ENCODE results near the gene WASHC2C.

DNA sequence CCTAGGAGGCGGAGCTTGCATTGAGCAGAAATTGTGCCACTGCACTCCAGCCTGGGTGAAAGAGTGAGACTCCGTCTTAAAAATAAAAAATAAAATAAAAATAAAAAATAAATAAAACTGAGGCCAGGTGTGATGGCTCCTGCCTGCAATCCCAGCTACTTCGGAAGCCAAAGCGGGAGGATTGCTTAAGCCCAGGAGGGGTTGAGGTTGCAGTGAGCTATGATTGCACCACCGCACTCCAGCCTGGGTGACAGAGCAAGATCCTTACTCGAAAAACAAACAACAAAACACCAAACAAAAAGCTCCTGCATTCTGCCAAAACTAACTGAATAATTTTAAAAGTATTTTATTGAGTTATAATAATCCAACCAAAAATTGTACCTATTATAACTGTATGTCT, 84.0 kb downstream of the WASHC2C start:
- TF ChIP-seq HDAC2 (IDR thresholded peaks at IDR 0.05; ENCODE audit: borderline replicate concordance in 1 of 2, low read depth in 2 of 2, low read length in 2 of 2) = no peak
- TF ChIP-seq TEAD4 (IDR thresholded peaks at IDR 0.05; ENCODE audit: low read depth, low read length) = no peak
- TF ChIP-seq TAF1 (IDR thresholded peaks at IDR 0.05; ENCODE audit: low read depth, low read length) = no peak
- TF ChIP-seq, protein P1, sequence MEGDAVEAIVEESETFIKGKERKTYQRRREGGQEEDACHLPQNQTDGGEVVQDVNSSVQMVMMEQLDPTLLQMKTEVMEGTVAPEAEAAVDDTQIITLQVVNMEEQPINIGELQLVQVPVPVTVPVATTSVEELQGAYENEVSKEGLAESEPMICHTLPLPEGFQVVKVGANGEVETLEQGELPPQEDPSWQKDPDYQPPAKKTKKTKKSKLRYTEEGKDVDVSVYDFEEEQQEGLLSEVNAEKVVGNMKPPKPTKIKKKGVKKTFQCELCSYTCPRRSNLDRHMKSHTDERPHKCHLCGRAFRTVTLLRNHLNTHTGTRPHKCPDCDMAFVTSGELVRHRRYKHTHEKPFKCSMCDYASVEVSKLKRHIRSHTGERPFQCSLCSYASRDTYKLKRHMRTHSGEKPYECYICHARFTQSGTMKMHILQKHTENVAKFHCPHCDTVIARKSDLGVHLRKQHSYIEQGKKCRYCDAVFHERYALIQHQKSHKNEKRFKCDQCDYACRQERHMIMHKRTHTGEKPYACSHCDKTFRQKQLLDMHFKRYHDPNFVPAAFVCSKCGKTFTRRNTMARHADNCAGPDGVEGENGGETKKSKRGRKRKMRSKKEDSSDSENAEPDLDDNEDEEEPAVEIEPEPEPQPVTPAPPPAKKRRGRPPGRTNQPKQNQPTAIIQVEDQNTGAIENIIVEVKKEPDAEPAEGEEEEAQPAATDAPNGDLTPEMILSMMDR (IDR thresholded peaks at IDR 0.05; ENCODE audit: control extremely low read depth in 1 of 3, insufficient read depth in 1 of 3, low read depth in 1 of 3, low read length in 3 of 3) = no peak
- TF ChIP-seq CHD2 (IDR thresholded peaks at IDR 0.05; ENCODE audit: low read length) = no peak
- TF ChIP-seq YY1 (IDR thresholded peaks at IDR 0.05; ENCODE audit: low read depth, low read length) = no peak
- TF ChIP-seq CHD1 (IDR thresholded peaks at IDR 0.05; ENCODE audit: low read depth, low read length) = no peak
- no peak for TF ChIP-seq CTBP2 (IDR thresholded peaks at IDR 0.05; ENCODE audit: borderline replicate concordance, insufficient read depth, insufficient read length, low read length)
- TF ChIP-seq POLR2A (IDR thresholded peaks at IDR 0.05; ENCODE audit: control extremely low read depth in 1 of 2, low read depth in 2 of 2, low read length in 2 of 2) = no peak
- TF ChIP-seq SP1 (IDR thresholded peaks at IDR 0.05; ENCODE audit: low read depth, low read length) = no peak
